Raji (cell line): Measurements from ENCODE around the gene CDH4.

Experiments
- POLR2A ChIP-seq: IDR thresholded peaks from 2 replicates; pipeline ENCODE4 v1.6.1; 2011; ENCODE audit warnings: low read depth, low read length, control low read depth; ENCODE audit not compliant: insufficient read depth

Gene CDH4

GRCh38 chr20:61862881-61863280, 610.8 kb downstream of the CDH4 start:
- no peak for TF ChIP-seq POLR2A

- TF ChIP-seq POLR2A = no peak
These were observed 612.4 kb downstream of the CDH4 start for GRCh38 chr20:61864481-61864880.

GRCh38 chr20:61865353-61865752, 613.3 kb downstream of the CDH4 start:
- no peak for TF ChIP-seq POLR2A

- no peak for TF ChIP-seq POLR2A
These were observed 614.1 kb downstream of the CDH4 start for GRCh38 chr20:61866165-61866564.

- TF ChIP-seq POLR2A = no peak
These were observed 615.9 kb downstream of the CDH4 start for GRCh38 chr20:61868006-61868405.

- TF ChIP-seq POLR2A = no peak
These were observed 616.5 kb downstream of the CDH4 start for GRCh38 chr20:61868466-61869090.

GRCh38 chr20:61869750-61870507, 617.9 kb downstream of the CDH4 start:
- TF ChIP-seq POLR2A = no peak

GRCh38 chr20:61871160-61871559, 619.1 kb downstream of the CDH4 start:
- no peak for TF ChIP-seq POLR2A

GRCh38 chr20:61871913-61872312, 619.9 kb downstream of the CDH4 start:
- TF ChIP-seq POLR2A = no peak

GRCh38 chr20:61872371-61872900, 620.4 kb downstream of the CDH4 start:
- no peak for TF ChIP-seq POLR2A

- no peak for TF ChIP-seq POLR2A
These were observed 621.8 kb downstream of the CDH4 start for GRCh38 chr20:61873651-61874420.

- TF ChIP-seq POLR2A = no peak
These were observed 622.5 kb downstream of the CDH4 start for GRCh38 chr20:61874421-61875068.

GRCh38 chr20:61875221-61875885, 623.3 kb downstream of the CDH4 start:
- TF ChIP-seq POLR2A = no peak

- TF ChIP-seq POLR2A = no peak
These were observed 623.9 kb downstream of the CDH4 start for GRCh38 chr20:61875996-61876395.

- no peak for TF ChIP-seq POLR2A
These were observed 625.1 kb downstream of the CDH4 start for GRCh38 chr20:61876952-61877728.
